HG02870 (cell line): ENCODE measurements around the gene ADAMTSL1.

Source experiments
- ATAC-seq: cut with Tn5 transposase; IDR thresholded peaks from one replicate; pipeline ENCODE4 v1.9.1; 2021; ENCODE audit warnings: mild to moderate bottlenecking, moderate library complexity; ENCODE audit not compliant: unreplicated experiment

Gene ADAMTSL1

DNA sequence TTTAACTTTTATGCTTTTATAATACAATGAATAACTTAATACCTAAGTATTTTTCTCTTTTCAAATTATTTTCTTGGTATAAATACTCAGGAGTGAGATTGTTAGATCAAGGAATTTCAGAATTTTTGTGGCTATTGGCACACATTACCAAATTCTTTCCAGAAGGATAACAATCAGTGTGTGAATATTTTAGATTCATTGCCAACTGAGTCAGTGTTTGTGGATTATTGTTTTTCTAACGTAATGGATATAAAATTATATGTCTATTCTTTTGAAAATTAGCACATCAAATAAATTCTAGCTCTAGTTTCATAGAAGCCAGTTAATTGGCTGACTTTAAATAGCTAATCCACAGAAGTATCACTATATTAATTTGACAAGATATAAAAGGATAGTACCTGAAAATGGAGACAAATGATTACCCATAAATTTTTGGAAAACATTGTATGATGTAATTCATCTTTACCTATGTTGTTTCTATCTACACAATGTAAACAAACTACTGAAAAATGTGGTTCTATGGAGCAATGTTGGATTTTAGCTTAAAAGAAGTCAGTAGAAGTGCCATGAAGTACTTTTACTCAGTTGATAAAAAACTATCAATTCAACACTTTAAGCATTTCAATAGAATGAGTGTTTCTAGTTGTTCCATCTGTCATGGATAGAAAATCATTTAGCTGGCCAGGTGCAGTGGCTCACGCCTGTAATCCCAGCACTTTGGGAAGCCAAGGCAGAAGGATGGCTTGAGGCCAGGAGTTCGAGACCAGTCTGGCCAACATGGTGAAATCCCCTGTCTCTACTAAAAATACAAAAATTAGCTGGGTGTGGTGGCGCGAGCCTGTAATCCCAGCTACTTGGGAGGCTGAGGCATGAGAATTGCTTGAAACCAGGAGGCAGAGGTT, 185.1 kb downstream of the ADAMTSL1 start:
- no peak for ATAC-seq

DNA sequence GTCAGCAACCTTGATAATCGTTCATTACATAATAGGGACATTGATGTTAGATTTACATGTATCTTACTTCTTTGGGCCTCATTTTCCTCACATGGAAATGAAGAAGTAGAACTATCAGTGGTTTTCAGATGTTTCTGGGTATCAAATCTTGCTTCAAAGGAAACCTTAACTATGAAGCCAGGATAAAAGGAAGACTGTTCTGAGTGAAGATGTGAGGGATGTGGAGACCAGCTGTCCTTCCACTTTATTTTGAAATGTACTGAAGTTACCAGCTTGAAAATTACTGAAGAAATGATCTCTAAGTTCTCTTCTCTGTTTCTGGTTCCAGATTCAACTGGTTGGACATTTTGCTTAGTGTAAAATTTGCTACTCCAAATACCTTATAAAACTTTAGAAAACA, 186.0 kb downstream of the ADAMTSL1 start:
- ATAC-seq: no peak

DNA sequence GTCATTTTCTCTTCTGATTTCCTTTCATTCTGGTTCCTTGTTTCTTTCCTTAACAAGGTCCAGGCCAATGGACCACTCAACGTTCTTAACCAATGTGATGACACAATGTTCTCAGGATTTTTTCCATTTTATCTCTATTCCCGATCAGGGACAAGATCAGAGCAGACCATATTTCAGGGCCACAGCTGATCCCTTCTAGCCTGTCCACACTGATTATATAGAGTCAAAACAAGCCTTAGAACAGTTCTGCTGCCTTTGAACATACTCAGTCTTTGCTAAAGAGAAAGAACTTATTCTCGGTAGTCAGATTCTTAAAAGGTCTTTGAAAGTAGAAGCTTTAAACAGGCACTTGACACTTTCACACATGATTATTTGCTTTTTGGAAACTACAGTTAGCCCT, 188.4 kb downstream of the ADAMTSL1 start:
- no peak for ATAC-seq

DNA sequence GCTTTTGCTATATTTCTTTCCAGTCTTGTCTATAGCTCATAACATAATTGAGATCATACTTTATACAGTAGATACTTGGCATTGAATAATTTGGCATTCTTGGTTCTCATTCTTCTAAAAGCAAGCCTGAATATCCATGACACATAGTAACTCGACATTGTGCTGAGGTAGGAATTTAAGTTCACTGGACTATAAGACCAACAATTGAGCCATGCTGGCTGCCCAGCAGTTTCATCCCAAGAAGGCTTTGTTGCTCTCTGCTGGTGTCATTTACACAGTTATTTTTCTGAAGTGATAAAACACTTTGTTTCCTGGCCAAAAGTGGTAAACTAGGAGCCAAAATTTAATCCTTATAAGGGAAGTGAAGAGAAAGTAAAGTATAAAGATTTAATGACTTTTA, 192.0 kb downstream of the ADAMTSL1 start:
- ATAC-seq: no peak

DNA sequence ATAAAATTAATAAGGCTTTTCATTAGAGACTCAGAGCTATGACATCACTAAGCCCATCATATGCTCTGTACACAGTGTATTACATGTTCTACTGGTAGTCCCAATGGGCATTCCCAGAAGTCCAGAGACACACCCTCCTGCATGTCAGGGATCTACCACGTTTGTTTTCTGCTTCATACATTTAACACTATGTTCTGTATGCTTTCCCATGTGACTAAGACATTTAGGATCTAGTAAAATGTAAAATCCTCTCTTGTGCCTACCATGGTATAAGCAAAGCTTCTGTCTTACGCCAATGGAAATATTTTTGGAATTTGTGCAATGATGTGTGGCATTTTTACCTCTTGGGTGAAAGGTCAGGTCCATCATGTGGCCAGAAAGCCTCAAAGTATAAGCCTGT, 192.4 kb downstream of the ADAMTSL1 start:
- no peak for ATAC-seq

DNA sequence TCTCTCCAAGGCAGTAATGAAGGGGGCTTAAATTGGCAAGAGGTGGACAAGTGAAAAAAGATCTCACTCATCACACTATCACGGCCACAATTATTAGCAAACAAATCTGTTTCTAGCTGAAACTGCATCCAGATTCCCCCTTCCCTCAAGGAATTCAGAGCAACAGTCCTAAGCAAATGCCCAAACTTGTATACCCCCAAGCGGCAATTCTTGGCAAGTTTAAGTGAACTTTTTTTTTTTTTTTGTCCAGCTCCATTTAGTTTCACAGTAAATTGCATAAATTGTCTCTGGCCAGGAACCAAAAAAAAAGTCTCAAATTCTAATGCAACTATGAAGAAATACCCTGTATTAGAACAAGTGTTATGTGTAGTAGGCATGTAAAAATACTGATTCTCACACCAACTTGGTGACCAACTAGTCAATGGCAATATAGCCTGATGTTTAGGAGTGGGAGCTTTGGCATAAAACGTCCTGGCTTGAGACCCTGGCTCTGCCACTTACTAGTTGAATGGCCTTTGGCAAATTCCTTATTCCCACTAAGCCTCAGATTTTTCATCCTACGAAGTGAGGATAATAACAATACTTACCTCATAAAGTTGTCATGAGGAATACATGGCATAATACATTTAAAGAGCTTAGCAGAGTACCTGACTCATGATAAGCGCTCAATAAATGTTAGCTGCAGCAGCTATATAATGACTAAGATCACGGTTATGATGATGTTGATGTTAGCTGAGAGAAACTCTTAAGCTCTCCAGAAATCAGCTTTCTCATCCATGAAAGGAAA, 193.2 kb downstream of the ADAMTSL1 start:
- ATAC-seq: no peak

DNA sequence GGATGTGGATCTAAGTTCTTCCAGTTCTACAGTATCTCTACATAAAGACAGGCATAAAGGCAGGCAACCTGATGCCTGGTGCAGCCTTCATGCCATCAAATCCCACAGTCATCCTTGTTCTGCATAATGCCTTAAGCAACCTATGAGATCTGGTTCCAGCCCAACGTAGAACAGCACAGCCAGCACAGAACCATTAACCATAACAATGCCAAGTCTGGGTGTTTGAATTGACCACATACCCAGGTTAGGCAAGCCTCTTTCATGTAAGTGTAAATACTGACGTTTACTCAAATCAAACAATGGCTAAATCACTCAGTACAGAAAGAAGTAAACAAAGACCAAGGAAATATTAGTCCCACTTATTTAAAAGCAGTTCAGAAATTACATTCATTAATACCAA, 195.0 kb downstream of the ADAMTSL1 start:
- ATAC-seq: no peak

DNA sequence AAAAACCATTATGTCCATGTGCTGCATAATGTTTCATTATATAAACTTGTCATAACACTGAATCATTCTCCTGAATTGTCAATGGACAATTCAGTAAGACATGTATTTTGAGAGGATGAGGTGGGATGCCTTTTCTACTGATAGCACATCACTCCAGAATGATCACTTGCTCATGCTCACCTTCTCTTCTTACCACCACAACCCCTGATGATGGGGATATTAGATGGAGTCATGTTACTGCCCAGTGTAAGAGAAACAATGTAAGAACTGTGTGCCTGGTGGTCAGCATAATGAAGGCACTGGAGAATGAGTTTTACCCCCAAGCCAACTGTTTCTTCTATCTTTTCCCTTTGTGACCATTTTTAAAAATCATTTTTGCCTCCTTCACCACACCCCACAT, 198.8 kb downstream of the ADAMTSL1 start:
- ATAC-seq: no peak

DNA sequence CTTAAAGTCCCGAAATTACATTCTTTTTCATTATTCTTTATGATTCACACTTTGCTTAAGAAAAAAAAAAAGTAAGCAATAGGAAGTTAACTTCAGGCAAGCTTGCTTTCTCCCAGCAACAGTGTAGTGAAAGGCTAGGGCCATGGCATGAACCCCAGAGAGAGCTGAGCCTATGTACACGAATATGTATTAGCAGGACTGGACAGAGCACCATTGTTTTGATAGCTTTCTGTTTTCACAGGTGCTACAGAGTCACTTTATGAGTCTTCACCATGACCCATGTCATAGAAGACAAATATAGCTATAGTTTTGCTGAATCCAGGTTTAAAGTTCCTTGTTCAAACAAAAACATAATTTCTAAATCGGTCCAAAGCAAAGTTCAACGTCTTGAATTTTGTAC, 199.2 kb downstream of the ADAMTSL1 start:
- no peak for ATAC-seq

DNA sequence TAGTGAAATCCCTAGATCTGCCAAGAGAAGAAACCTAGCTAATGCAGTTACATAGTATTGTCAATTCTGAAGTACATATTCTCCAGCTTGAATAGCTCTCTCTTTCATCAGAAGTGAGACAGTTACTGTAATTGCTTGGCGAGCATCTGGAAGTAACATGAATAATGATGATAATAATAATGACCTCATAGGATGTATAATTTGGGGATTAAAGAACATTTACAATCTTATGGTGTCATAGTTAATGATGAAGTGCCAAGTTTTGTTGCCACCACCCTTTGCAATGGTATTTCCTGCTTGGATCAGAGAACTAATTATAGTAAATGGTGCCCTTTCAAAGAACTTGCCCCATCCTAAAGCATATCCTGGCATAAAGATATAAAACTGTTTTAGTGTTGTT, 201.4 kb downstream of the ADAMTSL1 start:
- ATAC-seq: no peak

DNA sequence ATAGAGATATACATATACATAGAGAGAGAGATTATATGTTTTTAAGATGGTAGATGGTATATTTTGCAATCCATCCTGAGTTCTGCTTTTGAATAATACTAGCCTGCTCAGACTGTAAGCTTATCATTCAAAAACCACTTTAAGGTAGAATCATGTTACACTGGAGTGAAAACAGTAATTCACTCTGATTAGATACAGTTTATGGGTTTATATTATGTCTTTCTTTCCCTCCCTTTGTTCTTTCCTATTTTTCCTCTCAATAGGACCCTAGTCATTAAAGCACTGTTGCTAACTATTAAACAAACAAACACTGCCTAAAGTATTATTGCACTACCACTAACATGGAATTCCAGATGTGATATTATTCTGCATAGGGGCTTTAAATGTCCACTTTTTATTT, 202.0 kb downstream of the ADAMTSL1 start:
- ATAC-seq: no peak

DNA sequence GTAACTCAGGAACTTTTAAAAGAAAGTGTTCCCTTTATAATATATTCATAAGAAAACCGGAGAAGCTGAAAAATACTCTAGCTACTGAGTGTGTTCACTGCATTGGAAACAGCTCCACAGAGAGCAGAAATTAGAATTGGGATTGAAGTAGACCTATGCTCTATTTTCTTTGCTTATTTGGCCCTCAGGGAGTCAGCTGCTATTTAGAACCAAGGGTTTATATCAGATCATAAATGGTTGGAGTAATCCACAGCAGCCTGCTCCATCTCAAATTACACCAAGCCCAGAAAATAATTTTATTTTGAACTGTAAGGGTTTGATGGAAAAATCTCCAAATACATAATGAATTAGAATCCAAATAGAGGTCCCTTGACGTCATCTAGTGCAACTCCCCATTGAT, 202.6 kb downstream of the ADAMTSL1 start:
- ATAC-seq: no peak

DNA sequence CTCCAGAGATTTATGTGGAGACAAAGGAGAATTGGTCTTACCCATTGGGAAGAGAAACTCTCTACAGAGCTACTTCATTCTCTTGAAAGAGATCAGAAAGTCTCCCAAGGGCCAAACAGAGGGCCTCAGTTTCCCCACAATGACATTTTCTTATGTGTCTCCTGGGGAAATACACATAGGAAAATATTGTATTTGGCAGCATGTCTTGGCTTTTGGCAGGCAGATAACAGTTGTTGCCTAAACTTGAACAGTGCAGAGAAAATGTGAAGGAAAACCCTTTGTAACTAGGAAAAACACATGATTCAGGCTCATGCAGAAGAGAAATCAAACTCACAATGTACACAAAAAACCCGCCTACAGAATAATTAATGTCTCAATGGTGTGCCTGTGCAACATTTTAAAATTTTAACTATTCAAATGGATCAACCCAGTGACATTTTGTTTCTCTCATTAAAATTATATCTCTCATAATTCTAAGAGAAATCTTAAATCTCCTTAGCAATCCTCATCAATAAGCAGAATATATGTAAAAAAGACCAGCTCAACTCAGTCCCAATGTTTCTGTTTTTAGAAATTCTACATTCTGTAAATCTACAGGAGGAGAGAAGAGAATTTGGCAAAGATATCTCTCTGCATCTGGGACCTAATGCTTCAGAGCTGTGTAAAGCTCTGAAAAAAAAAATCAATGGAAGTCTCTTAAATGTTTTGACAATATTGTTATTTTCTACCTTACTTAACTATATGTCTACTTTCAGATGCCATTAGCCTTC, 205.1 kb downstream of the ADAMTSL1 start:
- no peak for ATAC-seq

DNA sequence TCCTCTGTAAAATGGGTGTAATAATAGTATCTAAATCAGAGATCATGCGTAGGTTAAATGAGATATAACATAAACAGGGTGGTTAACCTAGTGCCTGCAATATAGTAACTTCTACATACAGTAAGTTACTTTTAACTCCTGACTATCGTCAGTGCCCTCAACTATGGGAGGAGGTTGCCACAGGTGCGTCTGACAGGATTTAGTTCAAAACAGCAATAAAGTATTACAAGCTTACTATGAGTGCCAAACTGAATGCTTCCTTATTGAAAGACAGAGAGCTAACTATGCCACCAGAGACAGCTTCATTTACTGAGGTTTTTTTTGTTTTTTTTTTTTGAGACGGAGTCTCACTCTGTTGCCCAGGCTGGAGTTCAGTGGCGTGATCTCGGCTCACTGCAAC, 209.0 kb downstream of the ADAMTSL1 start:
- ATAC-seq: no peak

DNA sequence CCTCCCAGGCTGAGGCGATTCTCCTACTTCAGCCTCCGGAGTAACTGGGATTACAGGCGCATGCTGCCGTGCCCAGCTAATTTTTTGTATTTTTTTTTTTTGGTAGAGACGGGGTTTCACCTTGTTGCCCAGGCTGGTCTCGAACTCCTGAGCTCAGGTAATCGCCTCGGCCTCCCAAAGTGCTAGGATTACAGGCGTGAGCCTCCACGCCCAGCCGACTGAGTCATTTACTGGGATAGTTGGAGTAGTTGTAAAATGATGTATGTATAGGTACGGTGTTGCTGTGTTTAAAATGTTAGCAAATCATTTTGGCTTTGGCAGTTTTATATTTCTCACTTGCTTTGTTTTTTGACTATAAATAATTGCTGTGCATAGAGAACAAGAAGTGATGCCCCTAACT, 209.4 kb downstream of the ADAMTSL1 start:
- ATAC-seq: no peak

DNA sequence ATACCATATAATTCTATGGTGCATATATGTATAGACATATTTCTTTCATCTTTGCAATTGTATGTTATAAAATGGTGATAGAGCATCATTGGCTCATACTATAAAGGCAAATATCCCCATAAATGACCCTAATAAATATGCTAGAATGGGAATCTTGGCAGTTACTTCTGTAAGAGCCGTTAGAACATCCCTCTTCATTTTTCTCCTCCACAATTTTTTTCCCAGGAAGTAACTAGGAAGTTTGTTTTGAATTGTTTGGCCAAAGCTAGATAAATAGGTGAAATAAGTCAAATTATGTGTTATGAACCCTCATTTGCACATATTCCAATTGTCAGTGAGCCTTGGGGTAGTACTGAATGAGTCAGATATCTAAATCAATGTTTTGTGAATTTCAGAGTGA, 209.9 kb downstream of the ADAMTSL1 start:
- no peak for ATAC-seq

DNA sequence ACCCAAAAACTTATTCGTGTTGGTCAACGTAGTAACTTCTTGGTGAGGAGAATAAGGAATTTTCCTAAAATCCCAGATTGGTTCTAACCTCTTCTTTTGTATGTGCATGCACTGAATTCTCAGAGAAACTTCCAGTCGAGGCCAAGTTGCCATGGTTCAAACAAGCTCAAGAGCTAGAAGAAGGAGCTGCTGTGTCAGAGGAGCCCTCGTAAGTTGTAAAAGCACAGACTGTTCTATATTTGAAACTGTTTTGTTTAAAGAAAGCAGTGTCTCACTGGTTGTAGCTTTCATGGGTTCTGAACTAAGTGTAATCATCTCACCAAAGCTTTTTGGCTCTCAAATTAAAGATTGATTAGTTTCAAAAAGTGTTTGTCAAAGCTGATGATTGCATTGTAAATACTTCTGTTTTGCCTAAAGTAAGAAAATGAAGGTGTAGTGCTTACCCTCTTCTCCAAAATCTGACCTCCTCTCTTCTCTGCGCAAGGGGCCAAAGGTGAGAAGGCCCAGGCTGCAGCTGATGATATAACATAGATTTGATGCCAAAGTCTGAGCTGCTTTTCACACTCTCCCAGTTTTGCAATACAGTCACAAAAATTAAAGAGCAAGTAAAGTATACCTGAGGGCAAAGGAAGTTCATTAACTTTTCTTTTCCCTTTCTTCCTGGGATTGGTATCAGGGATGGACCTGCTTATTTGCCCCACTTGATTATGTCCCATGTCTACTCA, 210.8 kb downstream of the ADAMTSL1 start:
- no peak for ATAC-seq

DNA sequence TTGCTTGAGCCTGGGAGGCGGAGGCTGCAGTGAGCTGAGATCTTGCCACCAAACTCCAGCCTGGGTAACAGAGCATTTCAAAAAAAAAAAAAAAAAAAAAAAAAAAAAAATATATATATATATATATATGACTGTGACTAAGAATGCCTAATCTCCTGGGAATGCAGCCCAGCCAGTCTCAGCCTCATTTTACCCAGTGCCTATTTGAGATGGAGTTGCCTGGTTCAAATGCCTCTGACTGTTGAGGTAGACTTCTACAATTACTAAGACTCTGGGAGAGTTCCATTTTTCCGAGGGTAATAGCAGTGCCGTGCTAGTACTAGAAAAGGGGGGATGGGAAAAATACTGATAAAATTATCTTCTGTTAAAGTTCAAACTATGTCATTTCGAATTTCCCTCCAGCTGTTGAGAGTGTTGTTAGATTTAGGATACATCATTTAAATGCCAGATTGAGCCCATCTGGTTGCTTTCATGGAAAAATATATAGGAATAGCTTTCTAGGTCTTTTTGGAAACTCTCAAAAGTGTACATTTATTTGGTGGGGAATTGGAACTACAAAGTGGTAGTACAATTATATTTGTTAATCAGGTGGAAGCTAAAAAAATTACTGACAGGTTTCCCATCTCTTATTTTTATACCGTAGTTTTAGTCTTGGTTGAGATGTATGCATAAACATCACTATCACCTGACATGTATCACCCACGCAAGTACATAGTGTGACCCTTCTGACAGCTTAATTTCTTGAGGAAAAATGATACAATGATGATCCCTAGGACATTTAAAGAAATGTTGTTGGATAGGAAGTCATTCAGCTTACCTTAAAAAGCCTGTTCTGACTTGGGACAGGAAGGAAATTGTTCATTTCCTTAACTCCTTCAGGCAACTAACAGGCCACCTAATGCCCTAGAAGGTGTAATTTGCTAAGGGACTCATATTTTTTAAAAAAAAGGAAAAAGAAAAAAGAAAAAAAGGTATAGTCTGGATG, 214.9 kb downstream of the ADAMTSL1 start:
- ATAC-seq: no peak

DNA sequence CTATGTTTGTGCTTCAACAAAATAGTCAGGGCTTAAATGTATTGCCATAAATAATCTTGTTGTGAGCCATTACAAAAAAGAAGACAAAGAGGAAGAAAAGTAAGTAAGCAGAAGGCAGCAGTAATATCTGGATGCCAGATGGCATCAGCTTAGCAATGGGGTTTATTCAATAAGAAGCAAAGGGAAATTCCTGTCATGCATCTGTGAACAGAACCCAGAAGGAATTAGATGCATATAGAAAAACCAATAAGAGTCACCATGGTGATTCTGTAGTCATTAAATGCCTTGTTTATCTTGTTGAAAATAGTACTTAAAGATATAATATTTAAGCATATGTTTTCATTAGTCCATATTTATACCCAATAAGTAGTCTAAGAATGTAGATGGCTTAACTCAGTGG, 216.0 kb downstream of the ADAMTSL1 start:
- ATAC-seq: no peak

DNA sequence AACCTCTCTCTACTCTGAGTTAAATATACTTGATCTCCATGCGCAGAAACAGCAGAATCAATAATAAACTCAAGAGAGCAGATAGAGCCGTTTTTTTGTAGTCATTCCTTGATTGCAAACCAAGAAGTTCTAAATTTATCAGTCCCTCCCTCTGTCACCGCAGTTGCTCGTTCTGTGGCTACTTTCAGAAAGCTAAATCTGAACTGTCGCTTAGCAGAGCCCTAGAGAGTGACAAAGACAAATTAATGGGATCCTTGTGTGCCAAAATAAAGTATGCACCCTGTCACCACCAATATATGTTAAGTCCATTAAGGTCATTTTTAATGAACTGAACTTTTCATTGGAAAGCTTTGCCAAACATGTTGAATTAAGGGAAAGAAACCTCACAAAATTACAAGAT, 218.3 kb downstream of the ADAMTSL1 start:
- no peak for ATAC-seq
